ENCODE data around the gene CLTB.
"Not testable (repeated sequence)": the region's sequence is repeated elsewhere in the genome, so short reads cannot be mapped to it uniquely, and the experiment has no call there.

The CLTB gene

DNA sequence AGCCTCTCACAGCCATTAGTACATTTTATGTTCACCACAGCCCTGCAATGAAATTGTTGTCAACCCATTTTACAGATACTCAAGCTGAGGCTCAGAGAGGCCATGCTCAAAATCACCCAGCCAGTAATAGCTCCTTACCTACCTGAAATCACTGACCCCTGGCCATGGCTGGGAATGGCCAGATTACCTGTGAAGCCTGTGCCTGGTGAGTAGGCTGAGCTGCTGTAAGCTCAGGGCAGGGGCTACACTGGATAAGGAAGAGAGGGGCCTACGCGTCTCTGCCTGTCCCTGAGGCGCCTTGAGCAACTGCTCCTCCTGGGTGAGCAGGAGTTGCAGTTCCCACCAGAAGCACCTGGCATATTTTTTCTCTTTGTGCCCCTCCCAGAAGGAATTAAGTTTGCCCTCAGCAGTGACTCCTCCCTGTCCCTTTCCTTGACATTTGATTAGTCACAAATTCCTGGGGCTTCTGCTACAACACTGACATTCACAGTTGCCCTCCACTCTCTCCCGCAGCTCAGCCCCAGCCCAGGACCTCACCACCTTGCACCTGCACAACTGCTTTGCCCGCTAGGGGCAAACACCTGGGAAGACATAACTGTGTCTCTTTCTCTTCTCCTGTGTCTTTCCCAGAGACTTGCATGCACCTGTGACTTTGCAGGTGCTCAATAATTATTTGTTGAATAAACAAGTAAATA lies 5.7 kb downstream of the CLTB start:
- DNase-seq, result no peak
- H3K27me3 ChIP-seq (replicated peaks), result no peaks in the 10 kb centered on the region
- H3K36me3 ChIP-seq (replicated peaks), result peaks cover 12% of the 10 kb centered on the region
- TF ChIP-seq, protein P1, sequence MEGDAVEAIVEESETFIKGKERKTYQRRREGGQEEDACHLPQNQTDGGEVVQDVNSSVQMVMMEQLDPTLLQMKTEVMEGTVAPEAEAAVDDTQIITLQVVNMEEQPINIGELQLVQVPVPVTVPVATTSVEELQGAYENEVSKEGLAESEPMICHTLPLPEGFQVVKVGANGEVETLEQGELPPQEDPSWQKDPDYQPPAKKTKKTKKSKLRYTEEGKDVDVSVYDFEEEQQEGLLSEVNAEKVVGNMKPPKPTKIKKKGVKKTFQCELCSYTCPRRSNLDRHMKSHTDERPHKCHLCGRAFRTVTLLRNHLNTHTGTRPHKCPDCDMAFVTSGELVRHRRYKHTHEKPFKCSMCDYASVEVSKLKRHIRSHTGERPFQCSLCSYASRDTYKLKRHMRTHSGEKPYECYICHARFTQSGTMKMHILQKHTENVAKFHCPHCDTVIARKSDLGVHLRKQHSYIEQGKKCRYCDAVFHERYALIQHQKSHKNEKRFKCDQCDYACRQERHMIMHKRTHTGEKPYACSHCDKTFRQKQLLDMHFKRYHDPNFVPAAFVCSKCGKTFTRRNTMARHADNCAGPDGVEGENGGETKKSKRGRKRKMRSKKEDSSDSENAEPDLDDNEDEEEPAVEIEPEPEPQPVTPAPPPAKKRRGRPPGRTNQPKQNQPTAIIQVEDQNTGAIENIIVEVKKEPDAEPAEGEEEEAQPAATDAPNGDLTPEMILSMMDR (IDR thresholded peaks at IDR 0.05; ENCODE audit: low read depth, low read length, missing control alignments), result no peak
- in situ Hi-C loops (cut with HindIII; ENCODE audit: low pct_ligation_motif_present, low sequenced_read_pairs), result no loop called here
- H3K4me3 ChIP-seq (ENCODE audit: low read depth, low read length), result no peak overlapping the region
- H3K27ac ChIP-seq, result no peak overlapping the region

DNA sequence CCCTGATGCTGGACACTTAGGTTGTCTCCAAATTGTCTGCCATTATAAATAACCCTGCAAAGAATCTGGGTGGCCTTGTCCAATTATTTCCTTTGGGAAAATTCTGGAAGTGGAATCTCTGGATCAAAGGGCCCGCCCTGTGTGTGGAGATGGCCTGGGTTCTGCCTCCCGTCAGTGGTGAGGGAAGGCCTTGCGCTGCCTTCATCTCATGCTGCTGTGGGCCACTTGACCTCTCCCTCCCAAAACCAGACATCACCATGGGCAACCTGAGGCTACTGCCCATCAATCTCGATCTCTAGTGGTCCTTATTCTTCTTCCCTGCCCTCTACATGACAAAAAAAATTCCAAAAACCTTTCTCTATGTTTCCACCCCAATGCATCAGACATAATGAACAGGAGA lies 6.6 kb downstream of the CLTB start:
- Histone ChIP-seq H3K4me3 (ENCODE audit: low read depth, low read length) (no peak overlapping the region), H3K27ac (no peak overlapping the region), H3K36me3 (replicated peaks) (peaks cover 14% of the 10 kb centered on the region), H3K27me3 (replicated peaks) (no peaks in the 10 kb centered on the region)
- TF ChIP-seq, protein P1 (IDR thresholded peaks at IDR 0.05; ENCODE audit: low read depth, low read length, missing control alignments), result no peak
- in situ Hi-C loops (cut with HindIII; ENCODE audit: low pct_ligation_motif_present, low sequenced_read_pairs), result no loop called here
- DNase-seq, result no peak

GRCh38 chr5:176408590-176408989 lies 7.7 kb downstream of the CLTB start:
- DNase-seq, result no peak
- Histone ChIP-seq H3K27me3 (replicated peaks) (no peaks in the 10 kb centered on the region), H3K27ac (no peak overlapping the region), H3K36me3 (replicated peaks) (peaks cover 14% of the 10 kb centered on the region), H3K4me3 (ENCODE audit: low read depth, low read length) (no peak overlapping the region)
- in situ Hi-C loops (cut with HindIII; ENCODE audit: low pct_ligation_motif_present, low sequenced_read_pairs), result no loop called here
- TF ChIP-seq, protein P1 (IDR thresholded peaks at IDR 0.05; ENCODE audit: low read depth, low read length, missing control alignments), result no peak

GRCh38 chr5:176408252-176408573 lies 8.1 kb downstream of the CLTB start:
- H3K36me3 ChIP-seq (replicated peaks), result peaks cover 14% of the 10 kb centered on the region
- H3K27me3 ChIP-seq (replicated peaks); DNase-seq; H3K4me3 ChIP-seq (ENCODE audit: low read depth, low read length); H3K27ac ChIP-seq; in situ Hi-C loops (cut with HindIII; ENCODE audit: low pct_ligation_motif_present, low sequenced_read_pairs): not testable (repeated sequence)

- in situ Hi-C loops (cut with HindIII; ENCODE audit: low pct_ligation_motif_present, low sequenced_read_pairs), result no loop called here
- no peaks in the 10 kb centered on the region for H3K27me3 ChIP-seq (replicated peaks)
- TF ChIP-seq, protein P1 (IDR thresholded peaks at IDR 0.05; ENCODE audit: low read depth, low read length, missing control alignments), result no peak
- no peak overlapping the region for H3K4me3 ChIP-seq (ENCODE audit: low read depth, low read length)
- no peak for DNase-seq
- no peak overlapping the region for H3K27ac ChIP-seq
- peaks cover 14% of the 10 kb centered on the region for H3K36me3 ChIP-seq (replicated peaks)
Measured at GRCh38 chr5:176407456-176408251, 8.7 kb downstream of the CLTB start.

DNA sequence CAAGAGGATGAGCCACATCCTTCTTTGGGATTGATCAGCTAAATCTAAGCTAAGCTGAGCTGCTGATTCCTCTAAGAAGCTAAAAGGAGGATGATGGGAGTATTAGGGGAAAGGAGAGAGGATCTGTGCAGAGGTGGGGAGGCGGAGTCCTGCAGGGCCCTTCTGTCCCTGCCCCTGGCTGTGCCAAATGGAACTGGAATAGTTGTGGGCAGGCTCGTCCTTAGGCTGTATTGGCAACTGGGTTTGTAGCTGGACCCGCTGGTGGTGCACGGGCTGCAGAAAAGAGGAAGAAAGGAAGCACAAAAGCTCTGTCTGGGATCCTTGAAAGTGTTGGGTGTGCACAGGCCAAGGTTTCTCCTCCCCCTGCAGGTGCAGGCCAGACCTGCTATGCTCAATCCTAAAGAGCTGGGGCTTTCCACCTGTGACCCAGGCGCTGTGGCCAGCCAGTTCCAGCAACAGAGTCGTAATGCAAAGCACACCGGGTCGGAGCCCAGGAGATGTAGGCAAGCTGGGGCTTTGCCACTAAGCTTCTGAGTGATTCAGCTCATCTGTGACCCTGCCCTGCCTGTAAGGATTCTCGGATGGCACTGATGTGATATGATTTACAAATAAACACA lies 9.8 kb downstream of the CLTB start:
- TF ChIP-seq, protein P1 (IDR thresholded peaks at IDR 0.05; ENCODE audit: low read depth, low read length, missing control alignments), result no peak
- DNase-seq, result no peak
- Histone ChIP-seq H3K4me3 (ENCODE audit: low read depth, low read length) (no peak overlapping the region), H3K27ac (no peak overlapping the region), H3K27me3 (replicated peaks) (no peaks in the 10 kb centered on the region), H3K36me3 (replicated peaks) (peaks cover 14% of the 10 kb centered on the region)
- in situ Hi-C loops (cut with HindIII; ENCODE audit: low pct_ligation_motif_present, low sequenced_read_pairs), result no loop called here
